ENCODE measurements around the gene SSBP4. TPM values are rescaled to one million over a fixed set of nuclear protein-coding genes. Genes with fewer than 3 reads are reported as not detected.

Gene SSBP4
- total and polyA plus RNA-seq, 2 experiments from 2014 or later: 44.4 to 52.0 TPM

DNA sequence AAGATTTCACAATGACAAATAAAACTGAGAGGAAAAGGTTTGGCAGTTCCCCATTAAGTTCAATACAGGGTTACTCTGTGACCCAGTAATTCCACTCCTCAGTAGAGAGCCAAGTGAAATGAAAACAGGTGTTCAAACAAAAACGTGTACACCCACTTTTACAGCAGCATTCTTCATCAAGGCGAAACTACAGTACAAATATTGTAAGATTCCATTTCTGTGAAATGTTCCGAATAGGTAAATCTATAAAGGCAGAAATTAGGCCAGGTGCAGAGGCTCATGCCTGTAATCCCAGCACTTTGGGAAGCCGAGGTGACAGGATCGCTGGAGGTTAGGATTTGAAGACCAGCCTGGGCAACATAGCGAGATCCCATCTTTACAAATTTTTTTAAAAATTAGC, 42.2 kb upstream of the SSBP4 start:
- no peak for ATAC-seq
- DNase-seq (ENCODE audit: low spot score): no peak
- no peak overlapping the region for H2AFZ ChIP-seq
- Mint-ChIP-seq H3K4me1 (peaks cover 17% of the 10 kb centered on the region), H3K36me3 (ENCODE audit: low read depth) (peaks cover 3% of the 10 kb centered on the region; the same call in 2 of the 3 replicates), H3K4me3 (no peak overlapping the region), H3K27me3 (ENCODE audit: insufficient read depth, low read depth, poor library complexity) (peaks cover 1% of the 10 kb centered on the region), H3K9me3 (peaks cover 6% of the 10 kb centered on the region; the same call in 2 of the 3 replicates), H3K27ac (no peak overlapping the region)
- no peaks in the 10 kb centered on the region for H4K20me1 ChIP-seq (replicated peaks; ENCODE audit: insufficient read depth)
- TF ChIP-seq JUNB (IDR thresholded peaks at IDR 0.05; ENCODE audit: unreplicated experiment): no peak
- TF ChIP-seq POLR2AphosphoS5 (IDR thresholded peaks at IDR 0.05; ENCODE audit: low read depth): no peak
- TF ChIP-seq, protein P1, sequence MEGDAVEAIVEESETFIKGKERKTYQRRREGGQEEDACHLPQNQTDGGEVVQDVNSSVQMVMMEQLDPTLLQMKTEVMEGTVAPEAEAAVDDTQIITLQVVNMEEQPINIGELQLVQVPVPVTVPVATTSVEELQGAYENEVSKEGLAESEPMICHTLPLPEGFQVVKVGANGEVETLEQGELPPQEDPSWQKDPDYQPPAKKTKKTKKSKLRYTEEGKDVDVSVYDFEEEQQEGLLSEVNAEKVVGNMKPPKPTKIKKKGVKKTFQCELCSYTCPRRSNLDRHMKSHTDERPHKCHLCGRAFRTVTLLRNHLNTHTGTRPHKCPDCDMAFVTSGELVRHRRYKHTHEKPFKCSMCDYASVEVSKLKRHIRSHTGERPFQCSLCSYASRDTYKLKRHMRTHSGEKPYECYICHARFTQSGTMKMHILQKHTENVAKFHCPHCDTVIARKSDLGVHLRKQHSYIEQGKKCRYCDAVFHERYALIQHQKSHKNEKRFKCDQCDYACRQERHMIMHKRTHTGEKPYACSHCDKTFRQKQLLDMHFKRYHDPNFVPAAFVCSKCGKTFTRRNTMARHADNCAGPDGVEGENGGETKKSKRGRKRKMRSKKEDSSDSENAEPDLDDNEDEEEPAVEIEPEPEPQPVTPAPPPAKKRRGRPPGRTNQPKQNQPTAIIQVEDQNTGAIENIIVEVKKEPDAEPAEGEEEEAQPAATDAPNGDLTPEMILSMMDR (conservative IDR thresholded peaks at IDR 0.05; ENCODE audit: low read depth in 2 of 2): no peak
- no peak for TF ChIP-seq ZNF114 (CRISPR knock-in tag; IDR thresholded peaks at IDR 0.05)
- TF ChIP-seq, protein P2, sequence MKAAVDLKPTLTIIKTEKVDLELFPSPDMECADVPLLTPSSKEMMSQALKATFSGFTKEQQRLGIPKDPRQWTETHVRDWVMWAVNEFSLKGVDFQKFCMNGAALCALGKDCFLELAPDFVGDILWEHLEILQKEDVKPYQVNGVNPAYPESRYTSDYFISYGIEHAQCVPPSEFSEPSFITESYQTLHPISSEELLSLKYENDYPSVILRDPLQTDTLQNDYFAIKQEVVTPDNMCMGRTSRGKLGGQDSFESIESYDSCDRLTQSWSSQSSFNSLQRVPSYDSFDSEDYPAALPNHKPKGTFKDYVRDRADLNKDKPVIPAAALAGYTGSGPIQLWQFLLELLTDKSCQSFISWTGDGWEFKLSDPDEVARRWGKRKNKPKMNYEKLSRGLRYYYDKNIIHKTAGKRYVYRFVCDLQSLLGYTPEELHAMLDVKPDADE (IDR thresholded peaks at IDR 0.05): no peak
- TF ChIP-seq ZNF331 (CRISPR knock-in tag; IDR thresholded peaks at IDR 0.05; ENCODE audit: low read depth): no peak
- TF ChIP-seq EZH2phosphoT487 (IDR thresholded peaks at IDR 0.05; ENCODE audit: unreplicated experiment): no peak
- TF ChIP-seq, protein P3, sequence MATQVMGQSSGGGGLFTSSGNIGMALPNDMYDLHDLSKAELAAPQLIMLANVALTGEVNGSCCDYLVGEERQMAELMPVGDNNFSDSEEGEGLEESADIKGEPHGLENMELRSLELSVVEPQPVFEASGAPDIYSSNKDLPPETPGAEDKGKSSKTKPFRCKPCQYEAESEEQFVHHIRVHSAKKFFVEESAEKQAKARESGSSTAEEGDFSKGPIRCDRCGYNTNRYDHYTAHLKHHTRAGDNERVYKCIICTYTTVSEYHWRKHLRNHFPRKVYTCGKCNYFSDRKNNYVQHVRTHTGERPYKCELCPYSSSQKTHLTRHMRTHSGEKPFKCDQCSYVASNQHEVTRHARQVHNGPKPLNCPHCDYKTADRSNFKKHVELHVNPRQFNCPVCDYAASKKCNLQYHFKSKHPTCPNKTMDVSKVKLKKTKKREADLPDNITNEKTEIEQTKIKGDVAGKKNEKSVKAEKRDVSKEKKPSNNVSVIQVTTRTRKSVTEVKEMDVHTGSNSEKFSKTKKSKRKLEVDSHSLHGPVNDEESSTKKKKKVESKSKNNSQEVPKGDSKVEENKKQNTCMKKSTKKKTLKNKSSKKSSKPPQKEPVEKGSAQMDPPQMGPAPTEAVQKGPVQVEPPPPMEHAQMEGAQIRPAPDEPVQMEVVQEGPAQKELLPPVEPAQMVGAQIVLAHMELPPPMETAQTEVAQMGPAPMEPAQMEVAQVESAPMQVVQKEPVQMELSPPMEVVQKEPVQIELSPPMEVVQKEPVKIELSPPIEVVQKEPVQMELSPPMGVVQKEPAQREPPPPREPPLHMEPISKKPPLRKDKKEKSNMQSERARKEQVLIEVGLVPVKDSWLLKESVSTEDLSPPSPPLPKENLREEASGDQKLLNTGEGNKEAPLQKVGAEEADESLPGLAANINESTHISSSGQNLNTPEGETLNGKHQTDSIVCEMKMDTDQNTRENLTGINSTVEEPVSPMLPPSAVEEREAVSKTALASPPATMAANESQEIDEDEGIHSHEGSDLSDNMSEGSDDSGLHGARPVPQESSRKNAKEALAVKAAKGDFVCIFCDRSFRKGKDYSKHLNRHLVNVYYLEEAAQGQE (IDR thresholded peaks at IDR 0.05; ENCODE audit: unreplicated experiment): no peak
- TF ChIP-seq NANOG (IDR thresholded peaks at IDR 0.05; ENCODE audit: borderline replicate concordance): no peak
- no peaks in the 10 kb centered on the region for H3K27me3 ChIP-seq (ENCODE audit: insufficient read depth)
- peaks cover 16% of the 10 kb centered on the region for H3K4me1 ChIP-seq (ENCODE audit: insufficient read depth)
- H3K9me2 ChIP-seq (ENCODE audit: insufficient read depth): no peaks in the 10 kb centered on the region
- no peak overlapping the region; the same call in 1 of the 2 replicates for H3K27ac ChIP-seq (ENCODE audit: low read depth)
- H3K36me3 ChIP-seq (ENCODE audit: insufficient read depth): no peaks in the 10 kb centered on the region
- no peak overlapping the region for H3K4me3 ChIP-seq
- H3K79me2 ChIP-seq (replicated peaks; ENCODE audit: insufficient read depth): no peaks in the 10 kb centered on the region
- H3F3A ChIP-seq (replicated peaks; ENCODE audit: low read depth): 0 out of 2 replicates have a peak, but pooled peaks cover 21% of the 10 kb centered on the region
- no peak overlapping the region for H3K4me2 ChIP-seq
